GM23338 (cell line): ENCODE data around the gene EYA2. TPM values are rescaled to one million over a fixed set of nuclear protein-coding genes. Genes with fewer than 3 reads are reported as not detected.
"Not testable (repeated sequence)": the region's sequence is repeated elsewhere in the genome, so short reads cannot be mapped to it uniquely, and the experiment has no call there.

Experiments used
- ATAC-seq: fragments of 200-7000 bp; cut with Tn5 transposase; 3 replicates; pipeline ENCODE4 v1.9.1; 2020
- DNase-seq: peaks from one replicate; pipeline ENCODE4 v3.0.0-alpha.2; 2015; ENCODE audit warnings: low spot score
- H2AFZ ChIP-seq: fragments of 200-600 bp; sonication (generic); 2 replicates; pipeline ENCODE4 v1.8.0; 2016; ENCODE audit warnings: antibody characterized with exemption, mild to moderate bottlenecking, moderate library complexity
- H3F3A ChIP-seq: fragments of 200-600 bp; sonication (generic); replicated peaks from 2 replicates; pipeline ENCODE4 v1.8.0; 2017; ENCODE audit warnings: antibody characterized with exemption, mixed run types, low read depth
- H3K27ac ChIP-seq: fragments of 200-600 bp; sonication (generic); 2 replicates; pipeline ENCODE4 v1.6.1; 2016; ENCODE audit warnings: low read depth
- H3K27me3 ChIP-seq: fragments of 200-600 bp; sonication (generic); 2 replicates; pipeline ENCODE4 v1.8.0; 2016; ENCODE audit warnings: mild to moderate bottlenecking, mixed run types, moderate library complexity; ENCODE audit not compliant: insufficient read depth
- H3K36me3 ChIP-seq: fragments of 200-600 bp; sonication (generic); 2 replicates; pipeline ENCODE4 v1.8.0; 2016; ENCODE audit warnings: mild to moderate bottlenecking; ENCODE audit not compliant: insufficient read depth
- H3K4me1 ChIP-seq: fragments of 200-600 bp; sonication (generic); 2 replicates; pipeline ENCODE4 v1.8.0; 2016; ENCODE audit warnings: mild to moderate bottlenecking, moderate library complexity; ENCODE audit not compliant: insufficient read depth
- H3K4me2 ChIP-seq: fragments of 200-600 bp; sonication (generic); 2 replicates; pipeline ENCODE4 v1.7.1; 2017; ENCODE audit warnings: mixed run types
- H3K4me3 ChIP-seq: fragments of 200-600 bp; sonication (generic); 2 replicates; pipeline ENCODE4 v1.6.1; 2016; ENCODE audit warnings: mixed run types
- H3K79me2 ChIP-seq: fragments of 200-600 bp; sonication (generic); replicated peaks from 2 replicates; pipeline ENCODE4 v1.8.0; 2017; ENCODE audit warnings: mild to moderate bottlenecking; ENCODE audit not compliant: insufficient read depth
- H3K9me2 ChIP-seq: fragments of 200-600 bp; sonication (generic); 2 replicates; pipeline ENCODE4 v1.8.0; 2017; ENCODE audit not compliant: insufficient read depth
- H4K20me1 ChIP-seq: fragments of 200-600 bp; sonication (generic); replicated peaks from 2 replicates; pipeline ENCODE4 v1.8.0; 2017; ENCODE audit warnings: mild to moderate bottlenecking; ENCODE audit not compliant: insufficient read depth
- H3K27ac Mint-ChIP-seq: 2 replicates; pipeline ENCODE4 v1.8.0; 2020; ENCODE audit warnings: inconsistent platforms, mild to moderate bottlenecking, moderate library complexity, mixed read lengths
- H3K27me3 Mint-ChIP-seq: 3 replicates; pipeline ENCODE4 v1.8.0; 2022; ENCODE audit warnings: low read depth, mild to moderate bottlenecking, moderate library complexity, mixed read lengths, inconsistent platforms; ENCODE audit not compliant: insufficient read depth, poor library complexity
- H3K36me3 Mint-ChIP-seq: 3 replicates; pipeline ENCODE4 v1.8.0; 2021; ENCODE audit warnings: low read depth, mild to moderate bottlenecking, inconsistent platforms, moderate library complexity, mixed read lengths
- H3K4me1 Mint-ChIP-seq: 3 replicates; pipeline ENCODE4 v1.8.0; 2020; ENCODE audit warnings: mild to moderate bottlenecking, inconsistent platforms, mixed read lengths
- H3K4me3 Mint-ChIP-seq: 3 replicates; pipeline ENCODE4 v1.8.0; 2021; ENCODE audit warnings: moderate library complexity, mild to moderate bottlenecking, inconsistent platforms, mixed read lengths
- H3K9me3 Mint-ChIP-seq: 3 replicates; pipeline ENCODE4 v1.8.0; 2020; ENCODE audit warnings: moderate library complexity, mild to moderate bottlenecking, inconsistent platforms, mixed read lengths
- EZH2phosphoT487 ChIP-seq: fragments of 200-600 bp; sonication (generic); IDR thresholded peaks from one replicate; pipeline ENCODE4 v1.8.1; 2018; ENCODE audit warnings: antibody characterized with exemption; ENCODE audit not compliant: unreplicated experiment
- STAT1 ChIP-seq: IDR thresholded peaks from one replicate; pipeline ENCODE4 v1.6.1; 2016; ENCODE audit warnings: antibody characterized with exemption; ENCODE audit not compliant: unreplicated experiment
- ZNF331 ChIP-seq: fragments of 250-450 bp; sonication (Bioruptor Pico); IDR thresholded peaks from 2 replicates; pipeline ENCODE4 v1.5.0; 2020; ENCODE audit warnings: low read depth, mild to moderate bottlenecking, moderate library complexity
- polyA plus RNA-seq: library from polyadenylated mRNA; unstranded; fragments of >200 nt; fragmentation: Nextera tagmentation; extraction: Ambion mirVana; gene quantifications from 2 replicates; pipeline ENCODE4 v1.2.1, GENCODE V29; 2016
- total RNA-seq: library from RNA; depleted of rRNA; stranded (reverse); fragments of >200 nt; shearing (Covaris generic); gene quantifications from 2 replicates; pipeline ENCODE4 v1.2.3, GENCODE V29; 2014
- TF ChIP-seq, protein P1 (sequence below), 2 experiments: fragments of 200-600 bp in 1 of 2; sonication (generic) in 1 of 2; conservative IDR thresholded peaks; 2 replicates each; pipeline versions ENCODE4 v1.5.1 to v1.6.1; 2016 to 2017; ENCODE audit warnings: antibody characterized with exemption in 2 of 2, low read depth in 2 of 2, mild to moderate bottlenecking in 2 of 2, moderate library complexity in 1 of 2
- TF ChIP-seq, protein P2 (sequence below): fragments of 250-450 bp; sonication (Bioruptor Pico); IDR thresholded peaks from 2 replicates; pipeline ENCODE4 v1.5.0; 2020; ENCODE audit warnings: mild to moderate bottlenecking, moderate library complexity

Gene EYA2
- total and polyA plus RNA-seq, 2 experiments from 2014 or later: 0.50 to 0.56 TPM

DNA sequence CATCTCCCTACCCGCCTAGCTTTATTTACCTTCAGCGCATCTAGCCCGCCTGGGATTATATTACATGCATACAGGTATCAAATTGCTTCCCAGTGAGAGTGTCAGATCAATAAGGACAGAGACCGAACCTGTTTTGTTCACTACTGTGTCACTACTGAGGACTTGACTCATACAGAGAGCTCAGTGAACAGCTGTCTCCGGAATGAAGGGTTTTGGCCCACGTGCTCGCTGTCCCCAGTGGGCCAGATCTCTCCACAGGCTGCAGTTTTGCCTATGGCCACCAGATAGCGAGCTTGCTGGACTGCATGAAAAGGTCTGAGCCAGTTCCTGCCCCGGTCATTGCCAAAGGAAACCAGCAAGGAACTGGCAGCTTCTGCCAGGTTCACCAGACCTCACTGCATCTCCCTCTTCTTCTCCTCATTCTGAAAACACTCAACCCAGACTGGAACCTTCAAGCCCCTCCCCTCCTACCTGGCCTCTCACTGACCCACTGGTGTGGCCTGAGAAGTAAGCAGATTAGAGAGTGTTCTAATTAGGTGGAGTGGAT is 311.0 kb downstream of the EYA2 start:
- Histone ChIP-seq H3K9me2 (no peaks in the 10 kb centered on the region), H3K4me1 (peaks cover 18% of the 10 kb centered on the region), H3K4me3 (no peak overlapping the region), H3K36me3 (peaks cover 22% of the 10 kb centered on the region), H3K27ac (no peak overlapping the region), H4K20me1 (no peaks in the 10 kb centered on the region), H3K27me3 (no peaks in the 10 kb centered on the region), H3K4me2 (no peak overlapping the region), H3F3A (0 out of 2 replicates have a peak, but pooled peaks cover 6% of the 10 kb centered on the region), H3K79me2 (0 out of 2 replicates have a peak, but pooled peaks cover 1% of the 10 kb centered on the region), H2AFZ (no peak overlapping the region)
- ATAC-seq: peak; percentile 61
- peak; percentile 74 for DNase-seq
- Mint-ChIP-seq H3K27me3 (peaks cover 8% of the 10 kb centered on the region), H3K9me3 (no peaks in the 10 kb centered on the region; the same call in 2 of the 3 replicates), H3K36me3 (peaks cover 30% of the 10 kb centered on the region), H3K27ac (peak overlapping the region; percentile 51; the same call in 1 of the 2 replicates), H3K4me1 (peaks cover 21% of the 10 kb centered on the region), H3K4me3 (no peak overlapping the region)
- TF ChIP-seq STAT1 (no peak), ZNF331 (CRISPR knock-in tag) (no peak)
- TF ChIP-seq, protein P1, sequence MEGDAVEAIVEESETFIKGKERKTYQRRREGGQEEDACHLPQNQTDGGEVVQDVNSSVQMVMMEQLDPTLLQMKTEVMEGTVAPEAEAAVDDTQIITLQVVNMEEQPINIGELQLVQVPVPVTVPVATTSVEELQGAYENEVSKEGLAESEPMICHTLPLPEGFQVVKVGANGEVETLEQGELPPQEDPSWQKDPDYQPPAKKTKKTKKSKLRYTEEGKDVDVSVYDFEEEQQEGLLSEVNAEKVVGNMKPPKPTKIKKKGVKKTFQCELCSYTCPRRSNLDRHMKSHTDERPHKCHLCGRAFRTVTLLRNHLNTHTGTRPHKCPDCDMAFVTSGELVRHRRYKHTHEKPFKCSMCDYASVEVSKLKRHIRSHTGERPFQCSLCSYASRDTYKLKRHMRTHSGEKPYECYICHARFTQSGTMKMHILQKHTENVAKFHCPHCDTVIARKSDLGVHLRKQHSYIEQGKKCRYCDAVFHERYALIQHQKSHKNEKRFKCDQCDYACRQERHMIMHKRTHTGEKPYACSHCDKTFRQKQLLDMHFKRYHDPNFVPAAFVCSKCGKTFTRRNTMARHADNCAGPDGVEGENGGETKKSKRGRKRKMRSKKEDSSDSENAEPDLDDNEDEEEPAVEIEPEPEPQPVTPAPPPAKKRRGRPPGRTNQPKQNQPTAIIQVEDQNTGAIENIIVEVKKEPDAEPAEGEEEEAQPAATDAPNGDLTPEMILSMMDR (conservative IDR thresholded peaks at IDR 0.05; ENCODE audit: low read depth in 2 of 2): peak; percentile 62 to 71

DNA sequence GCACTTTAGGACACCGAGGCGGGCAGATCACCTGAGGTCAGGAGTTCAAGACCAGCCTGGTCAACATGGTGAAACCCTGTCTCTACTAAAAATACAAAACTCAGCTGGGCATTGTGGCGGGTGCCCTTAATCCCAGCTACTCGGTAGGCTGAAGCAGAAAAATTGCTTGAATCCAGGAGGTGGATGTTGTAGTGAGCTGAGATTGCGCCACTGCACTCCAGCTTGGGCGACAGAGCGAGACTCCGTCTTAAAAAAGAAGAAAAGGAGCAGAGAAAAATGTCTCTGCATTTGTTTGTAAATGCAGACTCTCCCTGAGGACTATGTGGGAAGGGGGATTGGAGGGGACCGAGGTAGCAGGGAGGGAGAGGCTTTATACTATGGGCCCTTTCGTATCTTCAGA is 311.9 kb downstream of the EYA2 start:
- peaks cover 18% of the 10 kb centered on the region for H3K4me1 ChIP-seq
- 0 out of 2 replicates have a peak overlapping the region, but pooled peaks have one; percentile 28 for H3K4me2 ChIP-seq
- peak; percentile 27 for ATAC-seq
- H3K27ac ChIP-seq: peak overlapping the region; percentile 86
- H3K9me3 Mint-ChIP-seq, H4K20me1 ChIP-seq, H3F3A ChIP-seq, H3K79me2 ChIP-seq, H3K27me3 Mint-ChIP-seq, H3K9me2 ChIP-seq, H2AFZ ChIP-seq, H3K27me3 ChIP-seq, H3K4me3 ChIP-seq, DNase-seq: not testable (repeated sequence)
- peaks cover 25% of the 10 kb centered on the region for H3K36me3 ChIP-seq
- H3K36me3 Mint-ChIP-seq: peaks cover 30% of the 10 kb centered on the region
- H3K4me3 Mint-ChIP-seq: peak overlapping the region; percentile 27; the same call in 1 of the 3 replicates
- H3K27ac Mint-ChIP-seq: 0 out of 2 replicates have a peak overlapping the region, but pooled peaks have one; percentile 50
- peaks cover 21% of the 10 kb centered on the region for H3K4me1 Mint-ChIP-seq

DNA sequence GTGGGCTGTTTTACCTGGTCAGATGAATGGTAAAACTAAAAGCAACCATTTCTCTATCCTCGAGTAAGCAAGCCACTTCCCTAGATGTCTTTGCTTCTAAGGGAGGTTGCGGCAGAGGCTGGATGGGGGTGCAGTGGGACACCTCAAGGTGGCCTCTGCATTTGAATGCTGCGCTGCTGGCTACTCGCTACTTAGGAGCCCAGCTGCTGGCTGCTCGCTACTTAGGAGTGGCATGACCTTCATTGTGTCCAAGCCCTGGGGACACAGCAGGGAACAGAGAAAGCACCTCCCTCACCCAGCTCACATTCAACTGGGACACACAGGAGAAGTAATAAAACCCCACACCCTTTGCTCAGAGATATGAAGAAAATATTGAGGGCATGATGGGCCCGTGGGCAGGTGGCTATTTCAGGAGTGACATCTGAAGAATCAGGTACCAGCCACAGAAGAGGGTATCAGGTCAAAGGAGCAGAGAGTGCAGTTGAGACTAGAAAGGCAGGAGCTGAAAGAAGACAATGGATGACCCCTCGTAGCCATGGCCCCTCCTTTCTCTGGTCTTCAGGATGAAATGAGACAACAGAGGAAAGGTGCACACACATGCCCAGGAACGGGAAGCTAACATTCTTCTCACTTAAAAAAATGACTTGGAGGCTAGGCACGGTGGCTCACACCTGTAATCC is 312.5 kb downstream of the EYA2 start:
- peaks cover 21% of the 10 kb centered on the region for H3K4me1 Mint-ChIP-seq
- Histone ChIP-seq H3K4me1 (peaks cover 18% of the 10 kb centered on the region), H4K20me1 (no peaks in the 10 kb centered on the region; the same call in 1 of the 2 replicates), H3F3A (0 out of 2 replicates have a peak, but pooled peaks cover 6% of the 10 kb centered on the region), H3K4me2 (peak overlapping the region; percentile 28; the same call in 1 of the 2 replicates), H3K27ac (peak overlapping the region; percentile 86), H3K79me2 (0 out of 2 replicates have a peak, but pooled peaks cover 4% of the 10 kb centered on the region), H3K9me2 (no peaks in the 10 kb centered on the region), H3K4me3 (peak overlapping the region; percentile 22; the same call in 1 of the 2 replicates), H2AFZ (no peak overlapping the region), H3K36me3 (peaks cover 30% of the 10 kb centered on the region), H3K27me3 (no peaks in the 10 kb centered on the region)
- no peak overlapping the region for H3K4me3 Mint-ChIP-seq
- TF ChIP-seq, protein P2, sequence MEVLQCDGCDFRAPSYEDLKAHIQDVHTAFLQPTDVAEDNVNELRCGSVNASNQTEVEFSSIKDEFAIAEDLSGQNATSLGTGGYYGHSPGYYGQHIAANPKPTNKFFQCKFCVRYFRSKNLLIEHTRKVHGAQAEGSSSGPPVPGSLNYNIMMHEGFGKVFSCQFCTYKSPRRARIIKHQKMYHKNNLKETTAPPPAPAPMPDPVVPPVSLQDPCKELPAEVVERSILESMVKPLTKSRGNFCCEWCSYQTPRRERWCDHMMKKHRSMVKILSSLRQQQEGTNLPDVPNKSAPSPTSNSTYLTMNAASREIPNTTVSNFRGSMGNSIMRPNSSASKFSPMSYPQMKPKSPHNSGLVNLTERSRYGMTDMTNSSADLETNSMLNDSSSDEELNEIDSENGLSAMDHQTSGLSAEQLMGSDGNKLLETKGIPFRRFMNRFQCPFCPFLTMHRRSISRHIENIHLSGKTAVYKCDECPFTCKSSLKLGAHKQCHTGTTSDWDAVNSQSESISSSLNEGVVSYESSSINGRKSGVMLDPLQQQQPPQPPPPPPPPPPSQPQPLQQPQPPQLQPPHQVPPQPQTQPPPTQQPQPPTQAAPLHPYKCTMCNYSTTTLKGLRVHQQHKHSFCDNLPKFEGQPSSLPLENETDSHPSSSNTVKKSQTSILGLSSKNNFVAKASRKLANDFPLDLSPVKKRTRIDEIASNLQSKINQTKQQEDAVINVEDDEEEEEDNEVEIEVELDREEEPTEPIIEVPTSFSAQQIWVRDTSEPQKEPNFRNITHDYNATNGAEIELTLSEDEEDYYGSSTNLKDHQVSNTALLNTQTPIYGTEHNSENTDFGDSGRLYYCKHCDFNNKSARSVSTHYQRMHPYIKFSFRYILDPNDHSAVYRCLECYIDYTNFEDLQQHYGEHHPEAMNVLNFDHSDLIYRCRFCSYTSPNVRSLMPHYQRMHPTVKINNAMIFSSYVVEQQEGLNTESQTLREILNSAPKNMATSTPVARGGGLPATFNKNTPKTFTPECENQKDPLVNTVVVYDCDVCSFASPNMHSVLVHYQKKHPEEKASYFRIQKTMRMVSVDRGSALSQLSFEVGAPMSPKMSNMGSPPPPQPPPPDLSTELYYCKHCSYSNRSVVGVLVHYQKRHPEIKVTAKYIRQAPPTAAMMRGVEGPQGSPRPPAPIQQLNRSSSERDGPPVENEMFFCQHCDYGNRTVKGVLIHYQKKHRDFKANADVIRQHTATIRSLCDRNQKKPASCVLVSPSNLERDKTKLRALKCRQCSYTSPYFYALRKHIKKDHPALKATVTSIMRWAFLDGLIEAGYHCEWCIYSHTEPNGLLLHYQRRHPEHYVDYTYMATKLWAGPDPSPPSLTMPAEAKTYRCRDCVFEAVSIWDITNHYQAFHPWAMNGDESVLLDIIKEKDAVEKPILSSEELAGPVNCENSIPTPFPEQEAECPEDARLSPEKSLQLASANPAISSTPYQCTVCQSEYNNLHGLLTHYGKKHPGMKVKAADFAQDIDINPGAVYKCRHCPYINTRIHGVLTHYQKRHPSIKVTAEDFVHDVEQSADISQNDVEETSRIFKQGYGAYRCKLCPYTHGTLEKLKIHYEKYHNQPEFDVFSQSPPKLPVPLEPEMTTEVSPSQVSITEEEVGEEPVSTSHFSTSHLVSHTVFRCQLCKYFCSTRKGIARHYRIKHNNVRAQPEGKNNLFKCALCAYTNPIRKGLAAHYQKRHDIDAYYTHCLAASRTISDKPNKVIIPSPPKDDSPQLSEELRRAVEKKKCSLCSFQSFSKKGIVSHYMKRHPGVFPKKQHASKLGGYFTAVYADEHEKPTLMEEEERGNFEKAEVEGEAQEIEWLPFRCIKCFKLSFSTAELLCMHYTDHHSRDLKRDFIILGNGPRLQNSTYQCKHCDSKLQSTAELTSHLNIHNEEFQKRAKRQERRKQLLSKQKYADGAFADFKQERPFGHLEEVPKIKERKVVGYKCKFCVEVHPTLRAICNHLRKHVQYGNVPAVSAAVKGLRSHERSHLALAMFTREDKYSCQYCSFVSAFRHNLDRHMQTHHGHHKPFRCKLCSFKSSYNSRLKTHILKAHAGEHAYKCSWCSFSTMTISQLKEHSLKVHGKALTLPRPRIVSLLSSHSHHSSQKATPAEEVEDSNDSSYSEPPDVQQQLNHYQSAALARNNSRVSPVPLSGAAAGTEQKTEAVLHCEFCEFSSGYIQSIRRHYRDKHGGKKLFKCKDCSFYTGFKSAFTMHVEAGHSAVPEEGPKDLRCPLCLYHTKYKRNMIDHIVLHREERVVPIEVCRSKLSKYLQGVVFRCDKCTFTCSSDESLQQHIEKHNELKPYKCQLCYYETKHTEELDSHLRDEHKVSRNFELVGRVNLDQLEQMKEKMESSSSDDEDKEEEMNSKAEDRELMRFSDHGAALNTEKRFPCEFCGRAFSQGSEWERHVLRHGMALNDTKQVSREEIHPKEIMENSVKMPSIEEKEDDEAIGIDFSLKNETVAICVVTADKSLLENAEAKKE (CRISPR knock-in tag): peak; percentile 22; the same call in 1 of the 2 replicates
- TF ChIP-seq EZH2phosphoT487: no peak
- peak overlapping the region; percentile 36 for H3K27ac Mint-ChIP-seq
- H3K9me3 Mint-ChIP-seq: no peaks in the 10 kb centered on the region; the same call in 2 of the 3 replicates
- ATAC-seq (peak; percentile 71), DNase-seq (peak; percentile 47)
- H3K27me3 Mint-ChIP-seq: peaks cover 8% of the 10 kb centered on the region
- H3K36me3 Mint-ChIP-seq: peaks cover 30% of the 10 kb centered on the region
